Endodermal cell (in vitro differentiated cells): ENCODE data around the gene CARS1. TPM values are rescaled to one million over a fixed set of nuclear protein-coding genes. Genes with fewer than 3 reads are reported as not detected.

ENCODE experiments used
- DNase-seq: peaks from one replicate; pipeline ENCODE4 v3.0.0-alpha.2; 2017
- H3K27ac ChIP-seq: 2 replicates; pipeline ENCODE4 v1.5.1; 2013; ENCODE audit warnings: mild to moderate bottlenecking, low read depth, low read length, moderate library complexity
- H3K27me3 ChIP-seq: 2 replicates; pipeline ENCODE4 v1.6.1; 2013; ENCODE audit warnings: mild to moderate bottlenecking, low read length, moderate library complexity; ENCODE audit not compliant: insufficient read depth, control insufficient read depth, poor library complexity, severe bottlenecking
- H3K36me3 ChIP-seq: 2 replicates; pipeline ENCODE4 v1.7.0; 2013; ENCODE audit warnings: mild to moderate bottlenecking, low read length, moderate library complexity; ENCODE audit not compliant: control insufficient read depth, insufficient read depth
- H3K4me1 ChIP-seq: one replicate; pipeline ENCODE4 v1.7.0; 2013; ENCODE audit warnings: low read length; ENCODE audit not compliant: control insufficient read depth, insufficient read depth
- H3K4me3 ChIP-seq: 2 replicates; pipeline ENCODE4 v1.5.1; 2013; ENCODE audit warnings: mild to moderate bottlenecking, low read length, moderate library complexity
- H3K9ac ChIP-seq: 2 replicates; pipeline ENCODE4 v1.6.1; 2013; ENCODE audit warnings: mild to moderate bottlenecking, low read length, moderate library complexity; ENCODE audit not compliant: poor library complexity, severe bottlenecking; ENCODE audit errors: extremely low read depth
- H3K9me3 ChIP-seq: 2 replicates; pipeline ENCODE4 v1.6.1; 2013; ENCODE audit warnings: mild to moderate bottlenecking, low read length, moderate library complexity; ENCODE audit not compliant: control insufficient read depth
- H3K27ac Mint-ChIP-seq: 2 replicates; pipeline ENCODE4 v1.8.0; 2020; ENCODE audit warnings: mixed read lengths
- H3K27me3 Mint-ChIP-seq: 2 replicates; pipeline ENCODE4 v1.8.0; 2021; ENCODE audit warnings: mild to moderate bottlenecking, mixed read lengths; ENCODE audit not compliant: insufficient read depth
- H3K36me3 Mint-ChIP-seq: 2 replicates; pipeline ENCODE4 v1.8.0; 2020; ENCODE audit warnings: low read depth, mixed read lengths
- H3K4me1 Mint-ChIP-seq: 2 replicates; pipeline ENCODE4 v1.8.0; 2020; ENCODE audit warnings: mixed read lengths
- H3K4me3 Mint-ChIP-seq: 2 replicates; pipeline ENCODE4 v1.8.0; 2020; ENCODE audit warnings: mild to moderate bottlenecking, moderate library complexity, mixed read lengths
- H3K9me3 Mint-ChIP-seq: 2 replicates; pipeline ENCODE4 v1.8.0; 2020; ENCODE audit warnings: mild to moderate bottlenecking, mixed read lengths
- WGBS, 2 experiments: methylation state at CpG; one replicate each; pipeline versions ENCODE4 v1.1.5 to v1.1.7; 2013; ENCODE audit warnings: missing lambda C conversion rate in 2 of 2, mixed read lengths in 1 of 2; ENCODE audit not compliant: insufficient coverage in 1 of 2, insufficient read length in 1 of 2; 5-methylcytosine and 5-hydroxymethylcytosine counted together
- total RNA-seq, 2 donors: library from RNA; stranded (reverse); fragmentation: NEBNext Ultra II Directional in 1 of 2; extraction: Animal tissue kit (Norgen Biotek cat#: 25700) in 1 of 2; gene quantifications; 2 replicates in 1 of 2; 3 replicates in 1 of 2; pipeline ENCODE4 v1.2.1, GENCODE V29; 2021
- TF ChIP-seq, protein P1 (sequence below): fragments of 200-600 bp; sonication (generic); conservative IDR thresholded peaks from 2 replicates; pipeline ENCODE4 v1.5.0; 2021; ENCODE audit warnings: antibody characterized with exemption, mild to moderate bottlenecking

The CARS1 gene
- total RNA-seq, 2 donors from 2014 or later, result 48.0 to 52.8 TPM

GRCh38 chr11:3088806-3089205 lies 31.6 kb upstream of the CARS1 start:
- WGBS, 2 experiments, result 92 to 93% methylated on average over 12 to 14 of the region's 14 CpGs
- H3K27ac Mint-ChIP-seq, result no peak overlapping the region

GRCh38 chr11:3087821-3088800 lies 30.9 kb upstream of the CARS1 start:
- Mint-ChIP-seq H3K4me1 (peaks cover 2% of the 10 kb centered on the region), H3K9me3 (no peaks in the 10 kb centered on the region), H3K27me3 (peaks cover 13% of the 10 kb centered on the region), H3K36me3 (no peaks in the 10 kb centered on the region), H3K27ac (no peak overlapping the region), H3K4me3 (no peak overlapping the region)
- H3K4me1 ChIP-seq, result no peaks in the 10 kb centered on the region
- no peak overlapping the region for H3K9ac ChIP-seq
- no peak for DNase-seq
- 81 to 83% methylated on average over 12 to 24 of the region's 24 CpGs for WGBS, 2 experiments
- H3K4me3 ChIP-seq, result no peak overlapping the region
- H3K36me3 ChIP-seq, result no peaks in the 10 kb centered on the region
- no peaks in the 10 kb centered on the region for H3K9me3 ChIP-seq
- H3K27ac ChIP-seq, result no peak overlapping the region
- H3K27me3 ChIP-seq, result no peaks in the 10 kb centered on the region
- TF ChIP-seq, protein P1, sequence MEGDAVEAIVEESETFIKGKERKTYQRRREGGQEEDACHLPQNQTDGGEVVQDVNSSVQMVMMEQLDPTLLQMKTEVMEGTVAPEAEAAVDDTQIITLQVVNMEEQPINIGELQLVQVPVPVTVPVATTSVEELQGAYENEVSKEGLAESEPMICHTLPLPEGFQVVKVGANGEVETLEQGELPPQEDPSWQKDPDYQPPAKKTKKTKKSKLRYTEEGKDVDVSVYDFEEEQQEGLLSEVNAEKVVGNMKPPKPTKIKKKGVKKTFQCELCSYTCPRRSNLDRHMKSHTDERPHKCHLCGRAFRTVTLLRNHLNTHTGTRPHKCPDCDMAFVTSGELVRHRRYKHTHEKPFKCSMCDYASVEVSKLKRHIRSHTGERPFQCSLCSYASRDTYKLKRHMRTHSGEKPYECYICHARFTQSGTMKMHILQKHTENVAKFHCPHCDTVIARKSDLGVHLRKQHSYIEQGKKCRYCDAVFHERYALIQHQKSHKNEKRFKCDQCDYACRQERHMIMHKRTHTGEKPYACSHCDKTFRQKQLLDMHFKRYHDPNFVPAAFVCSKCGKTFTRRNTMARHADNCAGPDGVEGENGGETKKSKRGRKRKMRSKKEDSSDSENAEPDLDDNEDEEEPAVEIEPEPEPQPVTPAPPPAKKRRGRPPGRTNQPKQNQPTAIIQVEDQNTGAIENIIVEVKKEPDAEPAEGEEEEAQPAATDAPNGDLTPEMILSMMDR, result no peak

More at GRCh38 chr11:3088806-3089205, 31.6 kb upstream of the CARS1 start:
- Mint-ChIP-seq H3K4me3 (no peak overlapping the region), H3K4me1 (peaks cover 2% of the 10 kb centered on the region), H3K36me3 (no peaks in the 10 kb centered on the region), H3K27me3 (peaks cover 13% of the 10 kb centered on the region), H3K9me3 (no peaks in the 10 kb centered on the region)
- Histone ChIP-seq H3K36me3 (no peaks in the 10 kb centered on the region), H3K27me3 (no peaks in the 10 kb centered on the region), H3K9me3 (no peaks in the 10 kb centered on the region), H3K4me3 (no peak overlapping the region), H3K9ac (no peak overlapping the region), H3K27ac (no peak overlapping the region), H3K4me1 (no peaks in the 10 kb centered on the region)
- TF ChIP-seq, protein P1, result no peak
- DNase-seq, result no peak

DNA sequence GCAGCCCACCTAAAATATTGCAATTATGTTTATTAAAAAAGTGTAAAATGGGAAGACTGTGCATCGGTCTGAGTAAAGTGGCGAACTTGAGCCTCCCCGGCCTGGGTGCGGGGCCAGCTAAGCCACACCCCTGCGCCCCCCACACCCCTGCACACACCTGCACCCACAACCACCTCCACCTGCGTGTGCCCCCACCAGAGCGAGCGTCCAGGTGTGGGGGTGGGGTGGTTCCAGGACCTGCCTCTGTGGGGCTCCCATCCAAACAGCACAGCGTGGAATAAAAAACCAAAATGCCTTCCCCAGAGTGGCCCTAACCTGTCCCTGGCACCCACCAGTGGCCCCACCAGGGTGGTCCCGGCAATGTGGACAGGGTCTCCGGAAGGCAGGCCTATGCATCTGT lies 30.1 kb upstream of the CARS1 start:
- H3K36me3 ChIP-seq, result no peaks in the 10 kb centered on the region
- H3K4me1 ChIP-seq, result no peaks in the 10 kb centered on the region
- TF ChIP-seq, protein P1, result no peak
- H3K4me3 ChIP-seq, result no peak overlapping the region
- Mint-ChIP-seq H3K27me3 (peaks cover 13% of the 10 kb centered on the region), H3K27ac (no peak overlapping the region), H3K36me3 (no peaks in the 10 kb centered on the region), H3K9me3 (no peaks in the 10 kb centered on the region), H3K4me3 (no peak overlapping the region), H3K4me1 (peaks cover 2% of the 10 kb centered on the region)
- no peaks in the 10 kb centered on the region for H3K9me3 ChIP-seq
- H3K27me3 ChIP-seq, result no peaks in the 10 kb centered on the region
- DNase-seq, result no peak
- H3K27ac ChIP-seq, result no peak overlapping the region
- no peak overlapping the region for H3K9ac ChIP-seq
- 92 to 93% methylated on average over 2 to 11 of the region's 11 CpGs for WGBS, 2 experiments
